ENCODE results near the gene ELL2. TPM values are rescaled to one million over a fixed set of nuclear protein-coding genes. Genes with fewer than 3 reads are reported as not detected.

ELL2 gene
- total RNA-seq, 1 donor from 2014 or later, result 21.6 TPM

DNA sequence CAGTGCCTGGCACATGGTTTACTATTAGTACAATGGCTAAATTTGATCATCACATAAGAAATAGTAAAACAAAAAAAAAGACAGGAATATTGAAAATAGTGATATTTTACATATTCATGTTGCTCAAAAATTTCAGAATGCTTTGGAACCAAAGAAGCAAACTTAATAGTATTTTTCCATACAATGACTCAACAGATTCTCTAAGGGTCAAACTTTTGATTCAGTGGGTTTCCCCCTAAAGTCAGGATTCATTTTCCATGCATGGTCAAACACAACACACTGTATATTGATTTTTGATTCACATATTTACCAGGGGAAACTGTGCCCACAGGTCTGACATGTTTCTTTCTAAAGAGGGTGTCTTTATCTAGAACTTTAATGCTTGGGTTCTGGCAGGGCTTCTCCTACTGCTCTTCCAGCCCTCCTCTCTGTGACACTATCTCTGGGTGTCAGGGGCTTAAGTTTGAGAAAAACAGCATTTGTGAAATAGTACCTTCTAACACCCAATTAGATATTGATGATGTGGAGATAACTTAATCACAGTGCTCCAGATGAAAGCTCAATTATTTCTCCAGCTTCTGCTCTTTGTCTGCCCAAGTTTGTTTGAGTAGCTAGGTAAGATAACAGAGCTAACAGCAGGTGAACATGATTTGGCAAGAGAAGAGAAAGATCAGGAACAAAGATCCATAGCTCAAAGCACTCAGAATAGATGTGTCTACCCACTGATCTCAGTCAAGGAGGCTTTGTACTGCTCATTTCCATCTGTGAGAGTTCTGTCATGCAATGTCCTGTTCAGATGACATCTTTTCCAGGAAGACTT lies 35.5 kb upstream of the ELL2 start:
- no peak overlapping the region for H3K27ac Mint-ChIP-seq (ENCODE audit: unreplicated experiment)
- H3K36me3 Mint-ChIP-seq (ENCODE audit: low read depth, unreplicated experiment), result no peaks in the 10 kb centered on the region
- TF ChIP-seq, protein P1, sequence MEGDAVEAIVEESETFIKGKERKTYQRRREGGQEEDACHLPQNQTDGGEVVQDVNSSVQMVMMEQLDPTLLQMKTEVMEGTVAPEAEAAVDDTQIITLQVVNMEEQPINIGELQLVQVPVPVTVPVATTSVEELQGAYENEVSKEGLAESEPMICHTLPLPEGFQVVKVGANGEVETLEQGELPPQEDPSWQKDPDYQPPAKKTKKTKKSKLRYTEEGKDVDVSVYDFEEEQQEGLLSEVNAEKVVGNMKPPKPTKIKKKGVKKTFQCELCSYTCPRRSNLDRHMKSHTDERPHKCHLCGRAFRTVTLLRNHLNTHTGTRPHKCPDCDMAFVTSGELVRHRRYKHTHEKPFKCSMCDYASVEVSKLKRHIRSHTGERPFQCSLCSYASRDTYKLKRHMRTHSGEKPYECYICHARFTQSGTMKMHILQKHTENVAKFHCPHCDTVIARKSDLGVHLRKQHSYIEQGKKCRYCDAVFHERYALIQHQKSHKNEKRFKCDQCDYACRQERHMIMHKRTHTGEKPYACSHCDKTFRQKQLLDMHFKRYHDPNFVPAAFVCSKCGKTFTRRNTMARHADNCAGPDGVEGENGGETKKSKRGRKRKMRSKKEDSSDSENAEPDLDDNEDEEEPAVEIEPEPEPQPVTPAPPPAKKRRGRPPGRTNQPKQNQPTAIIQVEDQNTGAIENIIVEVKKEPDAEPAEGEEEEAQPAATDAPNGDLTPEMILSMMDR (IDR thresholded peaks at IDR 0.05; ENCODE audit: unreplicated experiment), result no peak
- no peaks in the 10 kb centered on the region for H3K4me1 Mint-ChIP-seq (ENCODE audit: unreplicated experiment)
- no peaks in the 10 kb centered on the region for H3K27me3 Mint-ChIP-seq (ENCODE audit: unreplicated experiment)
- DNase-seq (ENCODE audit: low spot score), result no peak
- H3K9me3 Mint-ChIP-seq (ENCODE audit: unreplicated experiment), result no peaks in the 10 kb centered on the region
- H3K4me3 Mint-ChIP-seq (ENCODE audit: unreplicated experiment), result no peak overlapping the region

DNA sequence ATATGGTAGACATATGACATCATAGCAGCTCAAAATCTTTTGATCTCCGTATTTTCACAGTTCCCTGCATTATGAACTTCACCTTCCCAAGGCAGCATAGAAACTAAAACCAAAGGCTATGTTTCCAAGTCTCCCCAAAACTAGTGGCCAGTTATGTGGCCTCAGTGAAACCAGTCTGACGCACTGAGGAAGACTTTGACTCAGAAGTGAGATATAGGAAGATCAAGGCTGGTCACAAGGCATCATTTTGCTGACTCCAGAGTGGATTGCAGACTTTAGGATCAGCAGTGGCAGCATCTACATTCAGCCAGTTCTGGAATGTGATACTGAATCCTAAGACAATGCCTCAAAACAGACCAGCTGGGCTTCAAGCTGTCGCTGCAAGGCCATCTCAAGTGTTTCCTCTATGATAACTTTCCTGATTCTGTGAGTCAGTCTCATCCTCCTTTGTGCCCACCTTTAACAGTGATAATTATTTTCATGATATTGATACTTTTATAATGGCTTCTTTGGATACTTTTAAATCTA lies 34.4 kb upstream of the ELL2 start:
- Mint-ChIP-seq H3K36me3 (ENCODE audit: low read depth, unreplicated experiment) (no peaks in the 10 kb centered on the region), H3K9me3 (ENCODE audit: unreplicated experiment) (no peaks in the 10 kb centered on the region), H3K4me1 (ENCODE audit: unreplicated experiment) (no peaks in the 10 kb centered on the region), H3K27me3 (ENCODE audit: unreplicated experiment) (no peaks in the 10 kb centered on the region), H3K4me3 (ENCODE audit: unreplicated experiment) (no peak overlapping the region), H3K27ac (ENCODE audit: unreplicated experiment) (no peak overlapping the region)
- TF ChIP-seq, protein P1 (IDR thresholded peaks at IDR 0.05; ENCODE audit: unreplicated experiment), result no peak
- no peak for DNase-seq (ENCODE audit: low spot score)

DNA sequence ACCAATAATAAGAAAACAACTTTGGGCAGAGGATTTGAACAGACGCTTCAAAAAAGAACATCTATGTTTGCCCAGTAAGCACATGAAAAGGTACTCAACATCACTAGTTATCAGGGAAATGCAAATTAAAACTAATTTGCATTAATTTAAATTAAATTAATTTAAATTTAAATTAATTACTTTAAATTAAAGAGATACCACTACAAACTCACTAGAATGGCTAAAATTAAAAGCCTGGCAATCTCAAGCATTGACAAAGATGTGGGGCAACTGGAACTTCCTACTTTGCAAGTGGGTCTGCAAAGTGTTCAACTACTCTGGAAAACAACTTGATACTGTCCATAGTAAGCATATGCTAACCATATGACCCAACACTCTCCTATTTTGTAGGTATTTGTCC lies 32.1 kb upstream of the ELL2 start:
- Mint-ChIP-seq H3K9me3 (ENCODE audit: unreplicated experiment) (no peaks in the 10 kb centered on the region), H3K4me3 (ENCODE audit: unreplicated experiment) (no peak overlapping the region), H3K36me3 (ENCODE audit: low read depth, unreplicated experiment) (no peaks in the 10 kb centered on the region), H3K4me1 (ENCODE audit: unreplicated experiment) (peaks cover 4% of the 10 kb centered on the region), H3K27ac (ENCODE audit: unreplicated experiment) (no peak overlapping the region), H3K27me3 (ENCODE audit: unreplicated experiment) (no peaks in the 10 kb centered on the region)
- TF ChIP-seq, protein P1 (IDR thresholded peaks at IDR 0.05; ENCODE audit: unreplicated experiment), result no peak
- no peak for DNase-seq (ENCODE audit: low spot score)

DNA sequence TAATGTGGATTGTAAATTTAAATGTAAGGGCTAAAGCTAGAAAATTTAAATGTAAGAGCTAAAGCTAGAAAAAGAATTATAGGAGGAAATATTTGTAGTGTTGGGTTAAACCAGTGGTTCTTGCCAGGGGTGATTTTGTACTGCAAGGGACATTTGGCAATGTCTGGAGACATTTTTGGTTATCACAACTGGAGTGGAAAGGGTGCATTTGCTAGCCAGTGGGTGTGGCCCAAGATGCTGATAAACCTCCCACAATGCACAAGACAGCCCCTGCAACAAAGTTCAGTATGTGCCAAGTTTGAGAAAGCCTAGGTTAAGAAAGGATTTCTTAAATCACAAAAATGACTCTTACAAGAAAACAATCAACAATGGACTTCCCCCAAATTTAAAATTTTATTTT lies 31.6 kb upstream of the ELL2 start:
- no peak for DNase-seq (ENCODE audit: low spot score)
- no peak overlapping the region for H3K27ac Mint-ChIP-seq (ENCODE audit: unreplicated experiment)
- H3K9me3 Mint-ChIP-seq (ENCODE audit: unreplicated experiment), result no peaks in the 10 kb centered on the region
- H3K4me3 Mint-ChIP-seq (ENCODE audit: unreplicated experiment), result no peak overlapping the region
- TF ChIP-seq, protein P1 (IDR thresholded peaks at IDR 0.05; ENCODE audit: unreplicated experiment), result no peak
- peaks cover under 1% of the 10 kb centered on the region for H3K27me3 Mint-ChIP-seq (ENCODE audit: unreplicated experiment)
- H3K36me3 Mint-ChIP-seq (ENCODE audit: low read depth, unreplicated experiment), result no peaks in the 10 kb centered on the region
- peaks cover 4% of the 10 kb centered on the region for H3K4me1 Mint-ChIP-seq (ENCODE audit: unreplicated experiment)

All from endothelial cell (in vitro differentiated cells).